Placental pericyte (primary cell): ENCODE data around the gene FMNL1. TPM values are rescaled to one million over a fixed set of nuclear protein-coding genes. Genes with fewer than 3 reads are reported as not detected.

Experiments
- total RNA-seq: library from RNA; depleted of rRNA; stranded (reverse); fragments of >200 nt; gene quantifications from 2 replicates; pipeline ENCODE4 v1.2.3, GENCODE V29; 2012

FMNL1 gene
- 15.6 and 45.3 TPM in 2 replicates for total RNA-seq

GRCh38 chr17:45221081-45222013 is at the start of gene FMNL1:
Gene FMNL1 (plus strand): TSS chr17:45221885. CDS start chr17:45222125, 240 bp downstream.

GRCh38 chr17:45261577-45262515 is 40.2 kb downstream of the FMNL1 start, which contains the start of gene SPATA32:
Gene SPATA32 (minus strand): TSS chr17:45262094. CDS start chr17:45262016, 78 bp downstream.

Other genes starting within 250 kb of the FMNL1 start
- 43.8 and 60.7 TPM in 2 replicates for gene DCAKD, start 170.3 kb upstream of the FMNL1 start, total RNA-seq
- 96.7 and 154 TPM in 2 replicates for gene NMT1, start 160.6 kb upstream of the FMNL1 start, total RNA-seq
- 47.0 and 114 TPM in 2 replicates for gene PLCD3, start 89.4 kb upstream of the FMNL1 start, total RNA-seq
- gene ACBD4, start 86.2 kb upstream of the FMNL1 start, total RNA-seq: 2.9 and 7.4 TPM in 2 replicates
- 12.2 and 13.1 TPM in 2 replicates for gene HEXIM1, start 73.4 kb upstream of the FMNL1 start, total RNA-seq
- gene HEXIM2, start 60.0 kb upstream of the FMNL1 start, total RNA-seq: 4.2 and 9.8 TPM in 2 replicates
- gene SPATA32, start 40.2 kb downstream of the FMNL1 start, total RNA-seq: not detected in 2 replicates
- gene MAP3K14, start 95.1 kb downstream of the FMNL1 start, total RNA-seq: 2.2 and 3.0 TPM in 2 replicates
- gene ARHGAP27, start 211.0 kb downstream of the FMNL1 start, total RNA-seq: 2.2 and 3.0 TPM in 2 replicates